ENCODE data around the gene PTP4A1.

PTP4A1 gene

GRCh38 chr6:63598049-63599036 lies 26.1 kb downstream of the PTP4A1 start:
- TF ChIP-seq CTCF (IDR thresholded peaks at IDR 0.05; ENCODE audit: insufficient read depth, low read length, poor library complexity, severe bottlenecking): peak; percentile 84
- DNase-seq (ENCODE audit: extremely low read depth, insufficient read length): peak; percentile 56
- no peaks in the 10 kb centered on the region for H3K27me3 ChIP-seq (replicated peaks; ENCODE audit: control insufficient read depth, insufficient read depth, low read length)
- peak overlapping the region; percentile 53 for H3K4me3 ChIP-seq (replicated peaks; ENCODE audit: low read depth, low read length)
- no peaks in the 10 kb centered on the region for H3K36me3 ChIP-seq (ENCODE audit: control insufficient read depth, insufficient read depth, low read length)

GRCh38 chr6:63599243-63599642 lies 27.0 kb downstream of the PTP4A1 start:
- no peak overlapping the region for H3K4me3 ChIP-seq (replicated peaks; ENCODE audit: low read depth, low read length)
- H3K27me3 ChIP-seq (replicated peaks; ENCODE audit: control insufficient read depth, insufficient read depth, low read length): no peaks in the 10 kb centered on the region
- DNase-seq (ENCODE audit: extremely low read depth, insufficient read length): no peak
- no peaks in the 10 kb centered on the region for H3K36me3 ChIP-seq (ENCODE audit: control insufficient read depth, insufficient read depth, low read length)
- no peak for TF ChIP-seq CTCF (IDR thresholded peaks at IDR 0.05; ENCODE audit: insufficient read depth, low read length, poor library complexity, severe bottlenecking)

DNA sequence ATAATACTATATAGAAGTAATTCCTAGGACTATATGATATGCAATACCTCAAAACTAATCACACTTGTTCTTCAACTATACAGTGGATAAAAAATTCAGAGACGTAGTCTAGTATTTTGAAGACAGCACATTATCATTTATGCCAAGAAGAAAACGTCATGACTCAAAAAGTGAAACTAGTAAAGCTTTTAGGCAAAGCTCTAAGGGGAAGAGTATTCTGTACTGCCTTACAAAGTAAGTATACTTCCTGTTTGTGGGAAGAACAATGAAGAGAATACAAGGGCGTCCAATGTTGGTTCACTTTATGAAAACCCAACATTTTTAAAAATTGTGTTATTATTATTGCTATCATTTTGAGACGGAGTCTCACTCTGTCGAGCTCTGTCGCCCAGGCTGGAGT lies 27.9 kb downstream of the PTP4A1 start:
- H3K4me3 ChIP-seq (replicated peaks; ENCODE audit: low read depth, low read length): no peak overlapping the region
- no peaks in the 10 kb centered on the region for H3K27me3 ChIP-seq (replicated peaks; ENCODE audit: control insufficient read depth, insufficient read depth, low read length)
- no peaks in the 10 kb centered on the region for H3K36me3 ChIP-seq (ENCODE audit: control insufficient read depth, insufficient read depth, low read length)
- TF ChIP-seq CTCF (IDR thresholded peaks at IDR 0.05; ENCODE audit: insufficient read depth, low read length, poor library complexity, severe bottlenecking): no peak
- DNase-seq (ENCODE audit: extremely low read depth, insufficient read length): no peak

DNA sequence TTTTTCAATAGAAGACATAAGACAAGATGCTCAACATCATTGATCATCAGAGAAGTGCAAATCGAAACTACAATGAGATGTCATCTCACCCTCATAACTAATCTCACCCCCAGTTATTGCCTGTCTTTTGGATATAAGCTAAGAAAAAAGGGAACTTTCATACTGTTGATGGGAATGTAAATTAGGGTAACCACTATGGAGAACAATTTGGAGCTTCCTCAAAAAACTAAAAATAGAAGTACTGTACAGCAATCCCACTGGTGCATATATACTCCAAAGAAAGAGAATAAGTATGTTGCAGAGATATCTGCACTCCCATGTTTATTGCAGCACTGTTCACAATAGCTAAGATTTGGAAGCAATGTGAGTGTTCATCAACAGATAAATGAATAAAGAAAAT lies 37.0 kb downstream of the PTP4A1 start:
- no peaks in the 10 kb centered on the region for H3K27me3 ChIP-seq (replicated peaks; ENCODE audit: control insufficient read depth, insufficient read depth, low read length)
- no peak for TF ChIP-seq CTCF (IDR thresholded peaks at IDR 0.05; ENCODE audit: insufficient read depth, low read length, poor library complexity, severe bottlenecking)
- H3K4me3 ChIP-seq (replicated peaks; ENCODE audit: low read depth, low read length): no peak overlapping the region
- H3K36me3 ChIP-seq (ENCODE audit: control insufficient read depth, insufficient read depth, low read length): no peaks in the 10 kb centered on the region
- DNase-seq (ENCODE audit: extremely low read depth, insufficient read length): no peak

GRCh38 chr6:63610944-63611343 lies 38.7 kb downstream of the PTP4A1 start:
- no peak for TF ChIP-seq CTCF (IDR thresholded peaks at IDR 0.05; ENCODE audit: insufficient read depth, low read length, poor library complexity, severe bottlenecking)
- Histone ChIP-seq H3K27me3 (replicated peaks; ENCODE audit: control insufficient read depth, insufficient read depth, low read length) (no peaks in the 10 kb centered on the region), H3K4me3 (replicated peaks; ENCODE audit: low read depth, low read length) (no peak overlapping the region), H3K36me3 (ENCODE audit: control insufficient read depth, insufficient read depth, low read length) (no peaks in the 10 kb centered on the region)
- DNase-seq (ENCODE audit: extremely low read depth, insufficient read length): no peak
